Stimulated activated CD4-positive, alpha-beta T cell treated with anti-CD3 and anti-CD28 coated beads, Interleukin-4, amount 100 ng/mL, for 1 hour (primary cell): ENCODE results near the gene SLC22A23.

Experiments
- DNase-seq: peaks from one replicate; pipeline ENCODE4 v3.0.0-alpha.2; 2020

Gene SLC22A23

GRCh38 chr6:3419624-3420272, 37.1 kb downstream of the SLC22A23 start:
- DNase-seq, result no peak

DNA sequence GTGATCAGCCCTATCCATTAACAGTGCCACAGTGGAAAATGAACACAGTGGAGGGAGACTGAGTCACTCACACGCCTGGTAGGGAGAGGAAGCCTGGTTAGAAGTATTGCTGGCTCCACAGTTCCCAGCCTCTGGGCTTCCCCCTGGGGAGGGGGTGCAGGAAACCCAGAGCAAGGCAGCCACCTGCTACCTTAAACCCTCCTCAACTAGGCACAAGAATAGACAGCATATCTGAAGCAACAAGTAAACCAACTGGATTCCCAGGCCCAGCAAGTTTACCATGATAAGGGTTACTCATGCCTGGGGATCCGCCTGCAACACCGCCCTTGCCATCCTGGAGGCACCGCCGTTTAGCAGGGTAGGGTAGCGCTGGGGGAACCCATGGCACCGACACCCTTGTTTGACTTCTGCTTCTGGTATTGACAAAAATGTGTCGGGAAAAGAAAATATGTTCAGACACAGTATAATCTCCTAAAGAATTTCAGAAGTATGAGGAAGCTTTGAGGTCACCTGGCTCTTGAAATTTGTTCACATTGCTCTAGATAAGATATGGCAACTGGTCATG, 38.3 kb downstream of the SLC22A23 start:
- DNase-seq, result no peak

DNA sequence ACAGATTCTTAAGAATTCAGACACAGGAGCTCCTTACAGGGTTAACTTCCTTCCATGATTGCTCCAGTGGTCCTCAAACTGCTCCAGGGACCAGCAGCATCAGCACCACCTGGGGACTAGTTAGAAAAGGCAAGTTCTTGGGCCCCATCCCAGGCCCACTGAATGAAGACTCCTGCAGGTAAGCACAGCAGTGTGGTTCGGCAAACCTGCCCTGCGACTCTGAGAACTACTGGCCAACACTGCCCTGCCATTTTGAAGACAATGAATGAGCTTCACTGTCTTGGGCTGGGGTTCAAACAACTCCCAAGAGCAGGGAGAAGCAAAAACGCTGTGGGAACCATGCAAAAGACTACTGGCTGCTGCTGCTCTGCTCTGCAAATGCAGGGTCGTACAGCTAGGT, 39.4 kb downstream of the SLC22A23 start:
- no peak for DNase-seq

DNA sequence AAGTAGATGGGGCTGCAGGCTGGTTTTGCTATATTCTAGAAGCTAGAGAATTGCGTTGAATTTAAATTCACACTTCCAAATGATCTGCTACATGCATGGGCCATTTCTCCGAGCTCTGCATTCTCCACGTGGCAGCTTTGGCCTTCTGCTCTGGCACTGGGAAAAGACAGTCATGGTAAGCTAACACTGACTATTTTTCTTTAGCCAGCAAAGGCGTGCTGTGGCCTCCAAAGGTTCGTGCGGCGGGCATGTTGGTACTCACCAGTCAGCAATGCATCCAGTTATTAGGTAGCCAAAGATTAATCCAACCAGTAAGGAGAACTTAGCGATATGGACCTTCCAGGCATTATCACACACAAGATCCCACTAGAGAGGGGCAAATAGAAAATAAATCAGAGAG, 41.4 kb downstream of the SLC22A23 start:
- no peak for DNase-seq

DNA sequence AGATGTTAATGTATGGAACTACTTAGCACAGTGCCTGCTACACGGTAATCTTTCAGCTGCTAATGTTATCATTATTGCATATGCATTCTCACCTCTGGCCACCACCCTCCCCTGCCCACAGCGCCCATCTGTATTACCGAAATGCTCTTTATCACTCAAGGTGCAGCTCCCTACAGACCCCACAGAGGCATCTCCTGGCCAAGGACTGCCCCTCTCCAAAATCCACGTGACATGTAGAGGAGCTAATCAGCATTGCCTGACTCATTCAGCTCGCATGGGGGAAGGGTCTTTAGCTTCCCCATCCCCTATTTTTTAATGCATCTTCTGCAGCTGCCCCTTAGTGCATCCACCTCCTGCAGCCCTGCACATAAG, 41.8 kb downstream of the SLC22A23 start:
- no peak for DNase-seq

DNA sequence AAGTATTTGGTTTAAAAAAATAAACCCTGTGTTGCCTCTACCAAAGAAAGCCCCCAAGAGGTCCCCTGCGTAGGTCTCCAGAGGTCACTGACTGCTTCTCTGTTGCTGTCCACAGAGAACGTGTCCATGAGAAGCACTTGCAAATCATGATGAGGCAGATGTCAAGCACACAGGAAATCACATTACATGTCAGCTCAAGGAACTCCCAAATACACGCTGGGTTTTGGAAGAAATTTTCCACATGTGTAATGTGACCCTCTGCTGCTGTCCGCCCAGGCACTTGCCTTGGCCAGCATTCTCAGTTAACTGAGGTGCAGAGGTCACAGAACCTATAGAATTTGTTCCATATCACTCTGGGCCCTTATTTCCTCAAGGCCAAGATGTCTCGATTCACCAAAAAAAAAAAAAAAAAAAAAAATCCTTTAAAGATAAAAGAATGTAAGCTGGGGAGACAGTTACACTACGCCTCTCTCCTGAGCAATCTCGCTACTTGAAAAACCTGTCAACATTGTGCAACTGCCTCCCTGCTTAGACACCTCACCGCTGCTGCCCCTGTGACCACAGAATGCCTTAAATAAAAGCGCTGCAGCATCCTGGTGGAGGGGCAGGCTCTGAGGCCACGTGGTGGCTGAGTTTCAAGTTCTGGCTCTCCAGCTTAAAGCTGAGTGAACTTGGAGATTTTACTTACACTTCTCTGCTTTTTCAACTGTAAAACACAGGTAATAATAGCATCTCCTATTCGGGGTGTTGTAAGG, 42.3 kb downstream of the SLC22A23 start:
- no peak for DNase-seq

DNA sequence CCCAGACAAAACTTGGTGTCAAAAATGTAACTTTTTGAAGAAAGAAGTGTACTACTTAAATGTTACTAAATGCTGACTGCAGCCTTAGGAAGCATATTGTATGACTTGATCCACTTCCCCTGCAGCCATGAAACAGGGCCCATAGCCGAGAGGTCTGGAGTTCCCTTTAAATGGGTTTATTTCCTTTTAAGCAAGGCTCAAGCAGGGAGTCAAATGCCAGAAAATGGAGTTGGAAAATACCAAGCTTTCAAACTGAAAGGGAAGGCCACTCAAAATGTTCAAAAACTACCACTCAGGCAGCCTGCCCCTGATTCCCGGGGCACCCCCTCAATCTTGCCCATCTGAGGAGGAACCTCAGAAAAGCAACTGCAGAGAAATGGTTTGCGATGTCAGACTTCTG, 43.3 kb downstream of the SLC22A23 start:
- no peak for DNase-seq

GRCh38 chr6:3412779-3413500, 43.9 kb downstream of the SLC22A23 start:
- no peak for DNase-seq

DNA sequence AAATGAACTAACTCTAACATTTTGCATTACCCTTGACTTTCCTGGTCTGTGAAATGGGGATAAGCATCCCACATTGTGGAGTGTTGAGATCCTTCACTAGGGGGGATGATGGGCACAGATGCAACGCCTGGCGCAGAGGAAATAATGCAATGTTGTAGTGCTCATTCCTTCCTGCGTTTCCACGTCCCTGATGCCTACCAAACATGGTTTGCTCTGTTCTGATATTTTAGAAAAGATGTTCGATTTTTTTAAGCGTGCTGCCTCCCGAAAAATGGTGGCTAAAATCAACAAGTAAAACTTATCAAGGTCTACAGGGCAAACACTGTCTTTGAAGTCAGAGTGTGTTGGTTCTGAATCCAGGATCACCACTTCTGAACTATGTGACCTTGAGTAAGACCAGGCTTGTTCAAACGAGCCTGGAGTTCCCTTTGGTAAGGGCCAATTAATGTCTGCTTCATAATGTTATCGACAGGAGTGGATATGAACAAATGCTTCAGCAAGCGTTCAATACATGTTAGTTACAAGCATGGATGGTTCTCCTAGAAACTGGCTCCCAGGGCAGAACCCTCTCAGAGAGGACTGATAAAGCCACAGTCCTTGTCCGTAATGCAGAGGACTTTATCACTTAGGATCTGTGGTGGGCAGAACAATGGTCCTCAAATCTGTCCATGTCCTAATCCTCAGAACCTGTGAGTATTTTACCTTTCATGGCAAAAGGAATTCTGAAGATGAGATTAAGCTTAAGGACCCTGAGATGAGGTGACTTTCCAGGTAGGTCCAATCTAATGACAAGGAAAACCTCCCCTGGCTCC, 44.7 kb downstream of the SLC22A23 start:
- no peak for DNase-seq

- DNase-seq, result peak; percentile 55
Measured at GRCh38 chr6:3410385-3411360, 46.2 kb downstream of the SLC22A23 start.

DNA sequence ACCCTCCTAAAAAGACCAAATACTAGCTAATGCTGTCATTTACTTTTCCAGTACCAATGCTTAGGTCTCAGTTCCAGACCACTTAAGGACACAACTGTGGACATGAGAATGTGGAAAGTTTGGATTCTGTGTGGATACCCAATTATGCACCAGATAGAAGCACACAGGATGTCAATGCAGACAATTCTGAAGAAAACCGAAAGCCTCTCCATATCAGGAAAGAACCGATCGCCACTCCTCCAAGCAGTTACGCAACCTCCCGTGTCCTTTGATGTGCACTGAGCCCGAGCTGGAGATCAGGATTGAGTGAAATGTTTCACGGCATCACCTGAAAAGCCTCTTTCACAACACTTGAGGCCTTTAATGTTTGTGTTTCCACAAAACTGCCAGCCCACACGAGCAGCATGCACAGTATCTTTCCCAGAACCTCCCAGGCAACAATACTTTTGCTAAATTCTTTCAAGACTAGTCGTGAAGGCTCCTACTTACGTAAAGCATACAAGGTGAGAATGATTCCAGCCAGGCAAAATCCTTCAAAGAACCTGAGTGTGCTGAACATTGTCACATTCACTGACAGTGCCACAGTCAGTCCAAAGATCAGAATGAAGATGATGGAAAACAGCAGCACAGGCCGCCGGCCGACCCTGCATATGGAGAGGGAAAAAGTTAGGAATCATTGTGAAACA, 47.0 kb downstream of the SLC22A23 start:
- no peak for DNase-seq

GRCh38 chr6:3408665-3409064, 48.2 kb downstream of the SLC22A23 start:
- no peak for DNase-seq

GRCh38 chr6:3407840-3408239, 49.0 kb downstream of the SLC22A23 start:
- DNase-seq, result no peak

DNA sequence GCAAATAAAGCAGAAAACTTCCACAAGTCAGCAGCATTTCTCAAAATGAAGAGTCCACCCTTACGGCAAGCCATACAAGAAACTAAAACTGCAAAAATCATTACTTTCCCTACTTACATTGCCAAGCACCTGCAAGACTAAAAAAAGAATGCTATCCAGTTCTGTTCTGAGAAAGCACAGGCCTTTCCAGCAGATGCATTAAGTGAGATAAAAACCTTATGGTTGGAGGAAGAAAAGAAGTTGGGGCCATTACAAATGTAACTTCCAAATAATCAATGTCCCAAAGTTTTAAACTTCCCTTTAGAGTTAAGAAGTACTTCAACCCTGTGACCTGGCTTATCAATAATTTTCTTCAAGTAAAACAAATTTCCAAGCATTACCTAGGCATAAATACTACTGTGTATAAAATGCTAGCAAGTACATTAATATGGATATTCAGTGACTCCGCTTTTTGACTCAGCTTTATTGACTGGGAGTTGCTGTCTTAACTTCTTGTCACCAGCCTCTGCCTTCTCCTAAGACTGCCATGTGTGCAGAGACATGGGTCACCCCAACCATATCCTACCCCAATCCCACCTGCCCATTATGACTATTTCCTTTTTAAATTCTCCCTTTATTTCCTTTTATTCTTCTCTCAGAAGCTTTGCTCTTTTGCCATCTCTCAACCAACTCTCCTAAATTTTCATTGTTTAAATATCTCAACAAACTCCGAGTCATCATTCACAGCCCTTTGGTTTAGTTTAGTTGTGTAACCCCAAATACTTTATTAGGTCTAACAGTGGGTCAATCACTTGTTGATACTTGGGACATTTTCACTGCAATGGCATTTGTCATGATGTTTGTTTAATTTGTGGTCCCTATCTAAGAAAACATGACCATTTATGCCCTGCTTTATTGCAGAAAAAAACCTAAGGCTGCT, 49.7 kb downstream of the SLC22A23 start:
- no peak for DNase-seq

GRCh38 chr6:3406362-3406821, 50.5 kb downstream of the SLC22A23 start:
- no peak for DNase-seq

GRCh38 chr6:3405679-3406078, 51.2 kb downstream of the SLC22A23 start:
- no peak for DNase-seq

DNA sequence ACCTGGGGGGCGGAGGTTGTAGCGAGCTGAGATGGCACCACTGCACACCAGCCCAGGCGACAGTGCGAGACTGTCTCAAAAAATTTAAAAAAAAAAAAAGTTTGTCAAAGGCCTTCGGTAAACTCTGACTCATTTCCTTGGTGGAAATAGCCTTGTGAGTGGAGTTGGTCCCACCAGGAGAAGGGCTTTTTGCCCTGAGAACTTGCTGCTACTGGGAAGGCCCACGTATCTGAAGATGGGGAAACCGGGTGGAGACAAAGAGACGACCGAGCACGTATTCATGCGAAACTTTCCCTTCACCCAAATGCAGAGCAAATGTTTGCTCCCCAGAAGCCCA, 51.7 kb downstream of the SLC22A23 start:
- no peak for DNase-seq

- DNase-seq, result no peak
Measured at GRCh38 chr6:3403238-3404173, 53.3 kb downstream of the SLC22A23 start.
